ENCODE results near the gene TRIM49D1.
"Not testable (repeated sequence)": the region's sequence is repeated elsewhere in the genome, so short reads cannot be mapped to it uniquely, and the experiment has no call there.

The TRIM49D1 gene, protein sequence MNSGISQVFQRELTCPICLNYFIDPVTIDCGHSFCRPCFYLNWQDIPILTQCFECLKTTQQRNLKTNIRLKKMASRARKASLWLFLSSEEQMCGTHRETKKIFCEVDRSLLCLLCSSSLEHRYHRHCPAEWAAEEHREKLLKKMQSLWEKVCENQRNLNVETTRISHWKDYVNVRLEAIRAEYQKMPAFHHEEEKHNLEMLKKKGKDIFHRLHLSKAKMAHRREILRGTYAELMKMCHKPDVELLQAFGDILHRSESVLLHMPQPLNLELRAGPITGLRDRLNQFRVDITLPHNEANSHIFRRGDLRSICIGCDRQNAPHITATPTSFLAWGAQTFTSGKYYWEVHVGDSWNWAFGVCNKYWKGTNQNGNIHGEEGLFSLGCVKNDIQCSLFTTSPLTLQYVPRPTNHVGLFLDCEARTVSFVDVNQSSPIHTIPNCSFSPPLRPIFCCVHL

DNA sequence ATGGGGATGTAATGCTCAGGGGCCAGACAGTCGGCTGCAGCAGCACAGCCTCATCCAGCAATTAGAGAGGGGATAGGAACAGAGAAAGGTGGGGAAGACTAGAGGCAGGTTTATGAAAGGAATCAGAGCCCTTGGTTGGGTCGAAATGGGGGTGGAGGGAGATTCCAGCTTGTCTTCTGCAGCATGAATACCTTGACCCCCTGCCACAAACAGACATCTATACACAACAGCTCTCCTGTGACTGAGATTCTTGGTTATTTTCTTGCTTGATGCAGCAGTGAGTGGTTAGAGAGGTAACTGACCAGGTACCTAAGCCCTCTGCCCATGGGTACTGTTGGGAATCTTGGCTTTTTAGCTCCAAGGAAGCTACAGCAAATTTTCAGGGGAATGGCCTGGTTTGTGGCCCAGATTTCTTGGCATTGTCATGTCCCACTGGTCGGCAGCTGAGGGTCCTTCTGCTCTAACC, at the start of gene TRIM49D1:
TRIM49D1 (minus strand) TSS at position 51 of the 466 bp plus-strand sequence. CDS start 4,535 bp downstream, outside the sequence.
- no peak for DNase-seq (ENCODE audit: low read depth)

DNA sequence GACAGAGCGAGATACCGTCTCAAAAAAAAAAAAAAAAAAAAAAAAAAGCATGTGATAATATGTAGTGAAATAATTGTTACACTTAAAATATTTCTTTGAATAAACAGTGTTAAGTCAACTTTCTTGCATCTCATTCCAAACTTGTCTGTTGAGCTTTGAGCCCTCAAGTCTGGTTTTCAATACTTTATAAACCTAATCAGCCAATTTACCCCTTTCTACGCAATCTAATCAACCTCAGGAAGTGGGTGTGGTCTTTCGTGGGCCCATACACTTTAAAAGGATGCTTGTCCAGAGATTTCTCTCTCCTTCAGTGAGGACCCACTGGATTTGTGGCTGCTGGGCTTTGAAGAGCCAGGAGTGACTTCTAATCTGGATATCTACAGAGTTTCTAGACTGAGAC, 43.7 kb upstream of the TRIM49D1 start, which contains the start of gene TRIM64:
TRIM64 (plus strand) TSS at position 301 of the 400 bp plus-strand sequence. CDS start 2,467 bp downstream, outside the sequence.
- not testable (repeated sequence) for DNase-seq (ENCODE audit: low read depth)

DNA sequence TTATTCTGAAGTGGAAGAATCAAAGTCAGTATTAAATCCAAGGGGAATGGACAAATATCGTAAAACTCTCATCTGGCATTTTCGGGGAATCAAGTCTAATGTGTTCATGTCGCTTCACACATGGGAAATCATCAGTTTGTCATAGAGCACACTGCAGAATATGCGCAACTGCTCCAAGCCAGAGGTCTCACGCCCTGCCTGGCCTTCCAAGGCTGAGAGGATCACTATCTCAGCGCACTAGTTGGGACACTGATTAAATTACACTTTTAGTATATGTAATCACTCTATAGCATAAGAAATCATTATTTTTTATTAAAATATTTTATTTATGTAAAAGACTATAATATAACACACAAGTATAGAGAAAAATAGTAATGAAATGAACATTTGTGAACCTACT, 38.8 kb upstream of the TRIM49D1 start:
- not testable (repeated sequence) for DNase-seq (ENCODE audit: low read depth)

DNA sequence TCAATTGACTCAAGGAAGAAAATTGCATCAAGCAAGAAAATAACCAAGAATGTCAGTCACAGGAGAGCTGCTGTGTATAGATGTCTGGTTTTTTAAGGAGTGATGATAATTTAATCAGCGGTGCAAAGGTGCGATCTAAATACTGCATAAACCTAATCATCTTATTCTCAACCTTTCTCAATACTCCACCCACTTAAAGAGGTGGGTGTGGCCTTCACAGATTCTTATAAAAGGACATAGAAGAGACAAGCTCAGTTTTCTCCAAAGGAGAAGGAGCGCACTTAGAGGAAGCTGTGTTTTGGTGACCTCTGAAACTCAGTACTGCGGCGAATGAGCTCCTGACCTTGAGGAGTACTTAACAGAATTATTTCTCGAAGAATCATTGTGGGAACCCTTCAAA, 1.7 kb upstream of the TRIM49D1 start, which contains the start of gene TRIM49D2:
TRIM49D2 (plus strand) TSS at position 301 of the 400 bp plus-strand sequence. CDS start 2,698 bp downstream, outside the sequence.
- DNase-seq (ENCODE audit: low read depth) = not testable (repeated sequence)

DNA sequence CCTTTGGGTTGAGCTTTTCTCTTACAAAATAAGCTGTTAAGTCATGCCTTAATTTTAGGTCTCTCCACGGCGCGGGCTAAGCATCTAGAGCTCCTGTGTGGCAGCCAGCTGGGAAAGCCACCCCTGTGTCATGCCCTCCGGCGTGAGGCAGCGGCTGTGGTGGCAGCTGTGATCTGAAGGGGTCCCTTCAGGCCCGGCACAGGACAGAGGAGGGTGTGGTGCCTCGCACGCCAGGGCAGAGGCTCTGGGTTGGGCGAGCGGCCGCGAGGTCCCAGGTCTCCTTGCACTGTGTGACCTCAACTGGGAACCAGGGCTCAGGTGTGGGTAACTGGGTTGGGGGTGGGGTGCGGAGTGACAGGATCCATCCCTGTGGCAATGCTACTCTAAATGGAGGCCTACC, 21.2 kb downstream of the TRIM49D1 start:
- DNase-seq (ENCODE audit: low read depth) = not testable (repeated sequence)

DNA sequence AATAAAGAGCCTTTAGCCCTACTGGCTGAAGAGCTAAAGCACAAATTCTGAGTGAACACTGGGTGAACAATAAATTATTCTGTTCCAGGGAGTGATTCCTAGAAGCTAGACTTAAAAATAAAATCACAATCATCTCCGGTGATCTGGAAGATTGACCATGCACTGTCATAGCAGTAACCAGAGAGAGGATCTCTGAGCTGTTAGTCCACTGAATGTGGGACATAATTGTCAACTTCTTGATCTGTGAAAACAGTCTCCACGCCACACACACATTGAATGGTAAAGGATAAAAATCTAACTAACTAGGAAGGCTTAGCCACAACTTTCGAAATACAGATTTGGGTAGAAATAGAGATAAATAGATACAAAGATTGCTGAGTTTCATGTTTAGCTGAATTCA, 28.8 kb downstream of the TRIM49D1 start:
- DNase-seq (ENCODE audit: low read depth) = not testable (repeated sequence)

DNA sequence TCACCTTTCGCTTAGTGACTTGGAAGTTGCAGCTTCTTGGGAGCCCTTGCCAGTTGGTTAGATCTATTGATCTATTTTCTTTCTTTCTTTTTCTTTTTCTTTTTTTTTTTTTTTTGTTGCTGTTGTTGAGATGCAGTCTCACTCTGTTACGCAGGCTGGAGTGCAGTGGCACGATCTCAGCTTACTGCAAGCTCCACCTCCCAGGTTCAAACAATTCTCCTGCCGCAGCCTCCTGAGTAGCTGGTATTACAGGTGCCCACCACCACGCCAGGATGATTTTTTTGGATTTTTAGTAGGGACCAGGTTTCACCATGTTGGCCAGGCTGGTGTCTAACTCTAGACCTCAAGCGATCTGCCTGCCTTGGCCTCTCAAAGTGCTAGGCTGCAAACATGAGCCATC, 44.5 kb downstream of the TRIM49D1 start:
- DNase-seq (ENCODE audit: low read depth) = not testable (repeated sequence)

DNA sequence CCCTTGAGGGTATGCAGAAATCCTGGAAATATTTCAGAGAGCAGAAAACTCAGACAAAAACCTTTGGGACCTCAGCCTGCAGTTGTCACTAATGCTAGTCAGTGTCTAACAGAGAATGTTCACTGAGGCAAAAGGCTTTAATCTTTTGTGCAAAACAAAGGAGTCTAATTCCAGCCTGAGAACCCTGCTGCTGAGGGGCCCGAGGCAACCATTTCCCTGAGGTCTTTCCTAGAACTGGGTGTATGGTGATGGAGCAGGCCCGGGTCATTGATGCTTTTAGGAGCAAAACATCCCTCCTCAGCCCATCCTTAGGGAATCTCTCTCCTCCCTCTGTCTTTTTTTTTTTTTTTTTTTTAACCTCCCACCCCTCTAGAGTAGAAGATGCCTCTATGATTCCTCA, 49.5 kb downstream of the TRIM49D1 start:
- DNase-seq (ENCODE audit: low read depth) = not testable (repeated sequence)

DNA sequence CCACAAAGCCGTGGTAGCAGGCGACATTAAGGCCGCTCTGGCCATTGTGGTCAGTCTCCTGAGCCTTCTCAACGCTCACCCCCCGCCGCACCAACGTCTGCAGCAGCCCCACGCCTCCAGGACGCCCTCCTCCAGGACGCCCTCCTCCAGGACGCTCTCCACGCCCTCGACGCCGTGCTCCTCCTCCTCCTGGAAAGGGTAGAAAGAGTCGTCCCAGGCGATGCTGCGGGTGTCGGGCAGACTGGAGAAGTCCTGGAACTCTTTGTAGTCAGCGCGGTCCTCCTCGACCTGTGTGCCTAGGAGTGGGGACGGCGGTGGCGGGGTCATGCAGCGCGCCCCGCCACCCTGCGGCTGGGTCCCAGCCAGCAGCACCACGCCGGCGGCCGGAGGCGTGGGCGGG, 56.8 kb downstream of the TRIM49D1 start:
- DNase-seq (ENCODE audit: low read depth) = not testable (repeated sequence)

DNA sequence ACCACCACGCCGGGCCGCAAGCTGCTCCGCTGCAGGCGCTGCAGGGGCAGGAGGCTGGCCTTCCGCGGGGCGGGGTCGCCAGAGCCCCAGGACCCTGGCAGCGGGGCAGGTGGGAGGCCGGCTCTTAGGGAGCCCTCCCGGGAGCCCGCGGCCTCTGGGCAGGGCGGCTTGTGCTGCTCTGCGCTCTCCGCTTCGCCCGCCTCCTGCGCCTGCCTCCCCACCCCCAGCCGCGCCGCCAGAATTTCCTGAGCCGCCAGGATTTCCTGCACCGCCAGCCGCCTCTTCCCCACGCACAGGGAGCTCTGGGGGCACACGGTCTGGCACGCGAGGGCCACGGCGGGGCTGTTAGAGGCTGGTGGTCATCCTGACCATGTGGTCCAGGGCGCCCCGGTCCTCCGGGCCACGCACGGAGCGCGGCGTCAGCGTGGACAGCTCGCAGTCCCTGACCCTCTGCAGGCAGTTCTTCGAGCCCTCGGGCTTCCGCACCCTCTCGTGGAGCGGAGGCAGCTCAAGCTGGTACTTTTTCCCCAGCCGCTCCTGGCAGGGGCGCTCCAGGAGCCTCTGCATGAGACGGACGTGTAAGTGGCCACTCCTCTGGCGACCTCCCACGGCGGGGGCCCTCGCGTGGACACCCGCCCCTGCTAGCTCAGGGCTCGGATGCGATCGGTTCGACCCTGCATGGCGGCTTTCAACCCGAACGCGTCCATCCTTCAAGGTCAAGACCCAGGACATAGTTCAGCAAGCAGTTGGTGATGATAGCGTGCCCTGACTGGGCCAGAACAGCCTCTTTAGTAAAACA, 57.9 kb downstream of the TRIM49D1 start:
- not testable (repeated sequence) for DNase-seq (ENCODE audit: low read depth)
